GM12892 (cell line): Measurements from ENCODE around the gene MAP2K5.

ENCODE experiments used
- POLR2A ChIP-seq: IDR thresholded peaks from 2 replicates; pipeline ENCODE4 v1.6.1; 2011; ENCODE audit warnings: low read depth, low read length, control low read depth
- POLR2AphosphoS5 ChIP-seq: IDR thresholded peaks from 2 replicates; pipeline ENCODE4 v1.6.1; 2011; ENCODE audit warnings: low read depth, low read length, control low read depth
- TAF1 ChIP-seq: IDR thresholded peaks from 2 replicates; pipeline ENCODE4 v1.6.1; 2011; ENCODE audit warnings: low read depth, mild to moderate bottlenecking, control low read depth, low read length, borderline replicate concordance

DNA sequence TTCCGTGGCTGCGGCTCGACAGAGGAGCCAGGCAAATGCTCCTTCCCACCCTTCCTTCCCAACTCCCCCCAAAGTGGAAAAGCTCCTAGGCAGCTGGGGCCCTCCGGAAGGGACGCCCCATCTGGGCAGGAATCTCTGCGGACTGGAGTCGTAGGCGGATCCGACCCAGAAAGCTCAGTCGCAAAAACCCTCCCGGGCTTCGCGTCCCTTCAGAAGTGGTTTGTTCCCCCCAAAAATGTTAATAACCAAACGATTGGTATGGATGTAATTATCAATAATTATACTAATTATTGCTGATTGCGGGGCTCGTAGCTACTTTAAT, 293.6 kb downstream of the MAP2K5 start:
- TF ChIP-seq POLR2AphosphoS5 (no peak), TAF1 (no peak), POLR2A (no peak)
